CD4-positive, alpha-beta T cell treated with Interferon gamma for 1 hour (primary cell): ENCODE measurements around the gene PLEKHS1.
"Not testable (repeated sequence)": the region's sequence is repeated elsewhere in the genome, so short reads cannot be mapped to it uniquely, and the experiment has no call there.

Experiments
- DNase-seq: peaks from one replicate; pipeline ENCODE4 v3.0.0-alpha.2; 2020

The PLEKHS1 gene

GRCh38 chr10:113742466-113742865 lies 9.0 kb upstream of the PLEKHS1 start:
- no peak for DNase-seq

GRCh38 chr10:113743594-113743993 lies 7.9 kb upstream of the PLEKHS1 start:
- no peak for DNase-seq

- DNase-seq = no peak
These were observed 6.1 kb upstream of the PLEKHS1 start for GRCh38 chr10:113745374-113745773.

- DNase-seq = no peak
These were observed 5.1 kb upstream of the PLEKHS1 start for GRCh38 chr10:113746217-113746957.

GRCh38 chr10:113752553-113752952 lies 1.1 kb downstream of the PLEKHS1 start:
- no peak for DNase-seq

DNA sequence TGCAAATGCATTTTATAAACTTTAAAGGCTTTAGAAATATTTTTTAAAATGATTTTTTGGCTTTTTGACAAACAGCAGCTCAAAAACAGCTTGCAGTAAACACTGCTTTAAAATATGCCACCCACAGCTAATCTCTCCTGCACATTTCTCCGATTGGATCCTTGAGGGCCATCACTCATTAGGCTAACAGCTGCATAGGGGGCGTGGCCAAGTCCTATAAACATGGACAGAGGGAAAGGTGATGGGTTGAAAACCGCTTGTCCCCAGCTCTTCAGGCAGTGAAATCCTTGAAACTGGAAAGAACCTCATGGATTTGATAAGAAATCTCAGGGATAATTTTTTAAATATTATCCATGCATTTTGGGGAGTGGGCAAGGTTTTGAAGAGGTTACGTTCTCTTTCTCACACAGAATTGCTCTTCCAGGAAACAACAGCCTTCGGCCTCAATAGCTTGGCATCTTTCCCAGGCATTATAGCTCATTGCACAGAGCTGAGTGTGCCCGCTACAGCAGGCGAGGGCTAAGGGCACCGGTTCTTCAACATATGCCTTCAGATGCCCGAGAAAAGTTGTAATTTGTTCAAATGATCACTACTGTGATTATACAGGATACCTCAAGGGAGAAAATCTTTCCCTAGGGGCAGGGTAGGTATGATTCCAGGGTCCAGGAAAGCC lies 1.7 kb downstream of the PLEKHS1 start:
- DNase-seq = no peak

DNA sequence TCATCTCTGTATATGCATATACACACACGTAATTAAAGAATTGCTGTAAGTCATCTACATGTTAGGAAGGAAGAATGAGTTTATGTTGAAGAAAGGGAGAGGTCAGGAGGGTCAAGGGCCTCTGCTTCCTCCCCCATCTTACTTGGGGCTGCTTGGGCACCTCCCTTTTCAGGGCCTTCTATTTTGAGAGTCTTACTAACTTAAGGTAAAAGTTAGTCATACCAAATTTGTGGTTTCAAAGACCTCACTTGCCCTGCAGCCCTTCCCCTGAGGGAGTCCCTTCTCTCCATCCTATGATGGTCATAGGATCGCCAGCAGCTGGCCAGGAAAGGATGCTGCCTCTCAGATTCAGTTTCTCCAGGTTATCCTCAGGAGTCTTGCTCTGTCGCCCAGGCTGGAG lies 2.6 kb downstream of the PLEKHS1 start:
- DNase-seq = no peak

DNA sequence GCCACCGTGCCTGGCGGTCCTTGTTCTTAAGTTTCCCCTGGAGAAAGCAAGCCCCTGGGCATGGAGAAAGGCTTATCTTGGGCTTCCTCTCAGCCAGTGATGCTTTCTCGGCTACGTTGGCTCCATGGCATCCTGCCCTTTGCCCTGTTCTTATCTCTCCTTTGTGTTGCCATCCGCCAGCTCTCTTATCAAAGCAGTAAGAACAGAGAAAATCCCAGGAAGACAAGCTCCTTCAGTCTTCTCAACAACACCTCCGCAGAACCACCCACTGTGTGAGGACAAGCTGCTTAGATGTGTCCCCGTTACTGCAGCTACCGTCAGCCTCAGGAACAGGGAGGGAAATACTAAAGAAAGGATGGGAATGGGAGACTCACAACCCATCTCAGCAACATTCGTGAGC lies 3.3 kb downstream of the PLEKHS1 start:
- DNase-seq = no peak

DNA sequence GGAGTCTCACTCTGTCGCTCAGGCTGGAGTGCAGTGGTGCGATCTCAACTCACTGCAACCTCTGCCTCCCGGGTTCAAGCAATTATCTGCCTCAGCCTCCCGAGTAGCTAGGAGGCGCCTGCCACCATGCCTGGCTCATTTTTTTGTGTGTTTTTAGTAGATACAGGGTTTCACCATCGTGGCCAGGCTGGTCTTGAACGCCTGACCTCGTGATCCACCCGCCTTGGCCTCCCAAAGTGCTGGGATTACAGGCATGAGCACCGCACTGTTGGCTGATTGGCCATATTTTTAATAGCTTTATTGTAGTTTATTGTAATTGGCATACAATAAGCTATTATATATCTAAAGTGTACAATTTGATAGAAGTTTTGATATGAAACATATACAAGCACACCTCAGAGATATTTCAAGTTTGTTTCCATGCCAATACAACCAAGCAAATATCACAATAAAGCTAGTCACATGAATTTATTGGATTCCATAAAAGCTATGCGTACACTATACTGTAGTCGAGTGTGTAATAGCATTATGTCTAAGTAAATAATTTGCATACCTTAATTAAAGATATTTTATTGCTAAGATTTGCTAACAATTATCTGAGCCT lies 5.6 kb downstream of the PLEKHS1 start:
- DNase-seq = no peak

DNA sequence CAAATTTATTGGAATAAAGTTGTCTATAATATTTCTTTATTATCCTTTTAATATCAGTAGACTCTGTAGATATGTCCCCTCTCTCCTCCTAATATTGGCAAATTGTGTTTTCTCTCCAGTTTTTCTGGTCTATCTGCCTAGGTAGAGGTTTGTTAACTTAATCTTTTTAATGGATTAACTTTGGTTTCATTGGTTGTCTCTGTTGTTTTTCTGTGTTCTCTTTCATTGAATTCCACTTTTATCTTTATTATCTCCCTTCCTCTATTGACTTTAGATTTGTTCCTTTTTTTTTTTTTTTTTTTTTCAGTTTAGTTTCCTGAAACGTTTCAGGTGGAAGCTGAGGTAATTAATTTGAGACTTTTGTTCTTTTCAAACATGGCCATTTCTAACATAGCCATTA lies 10.6 kb downstream of the PLEKHS1 start:
- no peak for DNase-seq

GRCh38 chr10:113764582-113764981 lies 13.1 kb downstream of the PLEKHS1 start:
- no peak for DNase-seq

DNA sequence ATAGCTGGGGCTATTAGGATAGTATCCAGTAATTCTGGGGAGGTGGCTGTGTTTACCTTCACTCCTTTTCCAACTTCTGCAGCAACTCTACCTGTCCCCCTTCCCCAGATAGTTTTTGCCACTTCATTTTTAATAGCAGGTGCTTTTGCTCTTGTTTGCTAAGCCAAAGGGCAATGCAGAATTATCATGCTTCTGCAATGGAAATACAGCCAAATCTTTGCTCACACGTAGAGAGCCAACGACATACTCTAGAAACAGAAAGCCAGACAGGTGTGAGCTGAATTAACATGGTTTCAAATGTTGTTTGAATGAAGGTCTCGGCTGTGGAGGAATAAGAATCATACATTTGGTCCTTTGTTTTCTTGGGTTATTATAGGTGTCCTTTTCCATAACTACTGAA lies 14.4 kb downstream of the PLEKHS1 start:
- DNase-seq = no peak

- DNase-seq = no peak
These were observed 15.7 kb downstream of the PLEKHS1 start for GRCh38 chr10:113767222-113767621.

DNA sequence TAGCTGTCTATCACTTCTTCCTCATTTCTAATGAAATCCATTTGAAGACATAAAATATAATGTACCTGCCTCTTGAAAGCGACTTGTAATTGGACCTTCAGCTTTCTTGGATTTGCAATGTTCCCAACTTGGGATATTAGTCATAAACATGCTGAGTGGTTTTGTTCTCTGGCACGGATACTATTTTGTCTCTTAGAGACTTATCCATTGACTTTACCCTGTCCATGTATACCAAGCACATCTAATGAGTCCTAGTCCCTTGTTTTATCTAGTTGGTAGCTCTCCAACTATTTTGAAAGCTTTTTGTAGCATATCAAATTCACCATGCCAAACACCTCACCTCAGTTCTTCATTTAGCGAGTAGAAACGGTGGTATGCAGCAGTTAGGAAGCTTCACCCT lies 18.9 kb downstream of the PLEKHS1 start:
- DNase-seq = no peak

GRCh38 chr10:113771131-113771530 lies 19.6 kb downstream of the PLEKHS1 start:
- not testable (repeated sequence) for DNase-seq

DNA sequence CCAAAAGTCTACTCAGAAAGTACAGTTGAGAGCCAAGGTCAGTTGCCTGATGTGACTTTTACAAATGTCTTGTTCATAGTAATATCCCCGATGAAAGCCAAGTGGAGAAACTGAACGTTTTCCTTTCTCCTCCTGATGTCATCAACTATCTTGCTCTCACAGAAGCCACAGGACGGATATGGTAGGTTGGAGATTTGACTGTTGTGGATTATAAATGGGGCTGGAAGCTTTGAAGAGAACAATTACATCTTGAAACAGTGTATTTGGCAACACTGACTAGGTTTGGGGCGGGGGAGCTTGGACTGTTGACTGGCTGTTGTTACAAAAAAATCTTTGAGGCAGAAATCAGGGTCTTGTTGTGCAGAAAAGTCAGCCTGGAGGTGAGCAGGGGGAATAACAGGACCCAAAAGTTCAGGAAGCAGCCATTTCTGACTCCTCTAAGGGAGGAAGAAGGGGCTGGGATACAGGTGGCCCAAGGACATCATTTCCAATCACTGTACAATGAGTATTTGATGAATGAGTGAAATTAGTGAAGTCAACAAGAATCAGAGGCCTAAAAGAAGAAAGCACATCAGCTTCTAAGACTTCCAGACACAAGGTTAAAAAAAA lies 24.3 kb downstream of the PLEKHS1 start:
- DNase-seq = no peak

GRCh38 chr10:113776553-113776952 lies 25.1 kb downstream of the PLEKHS1 start:
- no peak for DNase-seq

GRCh38 chr10:113780681-113781250 lies 29.3 kb downstream of the PLEKHS1 start:
- no peak for DNase-seq

GRCh38 chr10:113782367-113782766 lies 30.9 kb downstream of the PLEKHS1 start:
- DNase-seq = no peak

DNA sequence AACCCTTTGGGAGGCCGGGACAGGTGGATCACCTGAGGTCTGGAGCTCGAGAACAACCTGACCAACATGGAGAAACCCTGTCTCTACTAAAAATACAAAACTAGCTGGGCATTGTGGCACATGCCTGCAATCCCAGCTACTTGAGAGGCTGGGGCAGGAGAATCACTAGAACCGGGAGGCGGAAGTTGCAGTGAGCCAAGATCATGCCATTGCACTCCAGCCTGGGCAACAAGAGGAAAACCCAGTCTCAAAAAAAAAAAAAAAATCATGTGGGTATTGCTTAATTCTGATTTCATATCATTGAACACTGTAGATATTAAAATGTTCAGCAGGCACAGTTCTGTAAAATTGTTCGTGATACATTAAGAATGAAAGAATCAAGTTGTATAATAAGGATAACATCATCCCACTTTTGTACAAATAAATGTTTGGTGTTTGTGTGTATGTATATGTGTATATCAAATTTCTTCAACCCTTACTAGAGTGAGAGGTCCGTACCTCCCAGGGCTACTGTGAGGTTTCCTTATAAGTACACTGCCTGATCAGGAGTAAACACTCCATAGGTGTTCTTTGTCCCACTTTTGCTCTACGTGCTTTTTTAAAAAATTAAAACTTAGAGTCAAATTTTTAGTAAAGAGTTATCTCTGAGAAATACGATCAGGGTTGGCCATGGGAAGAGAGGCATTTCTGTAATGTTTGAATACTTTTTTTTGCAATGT lies 31.7 kb downstream of the PLEKHS1 start:
- DNase-seq = no peak

- DNase-seq = no peak
These were observed 37.2 kb downstream of the PLEKHS1 start for GRCh38 chr10:113788604-113789083.

DNA sequence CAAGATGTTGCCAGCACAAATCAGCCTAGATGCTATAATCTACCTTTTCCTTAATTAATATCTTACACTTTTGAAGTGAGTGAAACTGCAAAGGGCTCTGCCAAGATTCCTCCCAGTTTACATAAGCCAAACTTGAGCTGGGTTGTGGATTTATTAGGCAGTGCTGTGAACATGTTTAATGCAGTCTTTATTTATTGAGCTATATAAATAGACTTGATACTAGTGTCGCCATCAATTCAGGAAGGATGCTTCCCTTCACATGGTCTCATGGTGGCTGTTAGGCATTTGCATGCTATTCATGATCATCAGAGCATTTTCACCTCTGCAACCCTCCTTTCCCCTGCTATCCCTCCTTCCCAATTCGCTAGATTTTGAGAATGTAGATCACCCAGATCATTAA lies 40.2 kb downstream of the PLEKHS1 start:
- DNase-seq = no peak

DNA sequence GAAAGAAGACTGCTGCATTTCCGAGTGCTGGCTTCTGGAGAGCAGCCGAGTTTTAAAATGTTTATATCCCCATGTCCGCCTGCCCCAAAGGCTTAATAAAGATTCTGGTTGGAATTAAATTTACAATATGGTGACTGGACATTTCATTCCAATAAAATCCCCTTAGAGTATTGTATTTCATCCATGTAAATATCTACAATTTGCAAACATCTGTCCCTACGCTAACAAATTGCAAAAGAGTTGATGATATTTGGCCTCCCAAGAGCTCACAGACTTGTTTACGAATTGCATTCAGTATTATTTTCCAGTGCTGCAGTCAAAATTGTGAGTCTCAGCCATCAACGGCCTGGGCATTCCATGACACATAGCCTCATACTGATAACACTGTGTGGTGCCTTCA lies 50.1 kb downstream of the PLEKHS1 start:
- no peak for DNase-seq
